LNCaP clone FGC (cell line): ENCODE data around the gene OLA1.
A peak's percentile ranks its signal among the peaks of the same experiment; 100 is the strongest.

ENCODE experiments used
- DNase-seq: peaks from one replicate; pipeline ENCODE4 v3.0.0-alpha.2; 2011; ENCODE audit warnings: low read depth
- H3K4me3 ChIP-seq: 2 replicates; pipeline ENCODE4 v1.5.1; 2011; ENCODE audit warnings: mild to moderate bottlenecking, low read depth, low read length, control low read depth
- TF ChIP-seq, protein P1 (sequence below): IDR thresholded peaks from 2 replicates; pipeline ENCODE4 v1.5.1; 2012; ENCODE audit warnings: mild to moderate bottlenecking; ENCODE audit not compliant: control insufficient read depth, insufficient read depth; ENCODE audit errors: extremely low read depth

The OLA1 gene

GRCh38 chr2:174171686-174172445, 76.5 kb downstream of the OLA1 start:
- TF ChIP-seq, protein P1, sequence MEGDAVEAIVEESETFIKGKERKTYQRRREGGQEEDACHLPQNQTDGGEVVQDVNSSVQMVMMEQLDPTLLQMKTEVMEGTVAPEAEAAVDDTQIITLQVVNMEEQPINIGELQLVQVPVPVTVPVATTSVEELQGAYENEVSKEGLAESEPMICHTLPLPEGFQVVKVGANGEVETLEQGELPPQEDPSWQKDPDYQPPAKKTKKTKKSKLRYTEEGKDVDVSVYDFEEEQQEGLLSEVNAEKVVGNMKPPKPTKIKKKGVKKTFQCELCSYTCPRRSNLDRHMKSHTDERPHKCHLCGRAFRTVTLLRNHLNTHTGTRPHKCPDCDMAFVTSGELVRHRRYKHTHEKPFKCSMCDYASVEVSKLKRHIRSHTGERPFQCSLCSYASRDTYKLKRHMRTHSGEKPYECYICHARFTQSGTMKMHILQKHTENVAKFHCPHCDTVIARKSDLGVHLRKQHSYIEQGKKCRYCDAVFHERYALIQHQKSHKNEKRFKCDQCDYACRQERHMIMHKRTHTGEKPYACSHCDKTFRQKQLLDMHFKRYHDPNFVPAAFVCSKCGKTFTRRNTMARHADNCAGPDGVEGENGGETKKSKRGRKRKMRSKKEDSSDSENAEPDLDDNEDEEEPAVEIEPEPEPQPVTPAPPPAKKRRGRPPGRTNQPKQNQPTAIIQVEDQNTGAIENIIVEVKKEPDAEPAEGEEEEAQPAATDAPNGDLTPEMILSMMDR, result no peak
- H3K4me3 ChIP-seq, result no peak overlapping the region
- no peak for DNase-seq

GRCh38 chr2:174169372-174169771, 79.0 kb downstream of the OLA1 start:
- TF ChIP-seq, protein P1, result no peak
- no peak for DNase-seq
- H3K4me3 ChIP-seq, result no peak overlapping the region

GRCh38 chr2:174166261-174166660, 82.1 kb downstream of the OLA1 start:
- DNase-seq, result peak; percentile 87
- TF ChIP-seq, protein P1, result no peak
- H3K4me3 ChIP-seq, result no peak overlapping the region

DNA sequence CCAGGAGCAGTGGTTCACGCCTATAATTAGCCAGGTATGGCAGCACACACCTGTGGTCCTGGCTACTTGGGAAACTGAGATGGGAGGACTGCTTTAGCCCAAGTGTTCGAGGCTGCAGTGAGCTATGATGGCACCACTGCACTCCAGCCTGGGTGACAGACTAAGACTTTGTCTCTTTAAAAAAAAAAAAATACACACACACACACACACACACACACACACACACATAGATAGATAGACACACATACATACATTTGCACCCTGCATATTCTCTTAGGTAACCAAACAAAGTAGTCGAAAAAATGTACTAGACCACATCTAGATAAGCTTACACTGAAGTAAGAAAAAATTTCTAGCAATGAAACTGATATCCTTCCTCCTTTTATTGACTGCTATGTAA, 86.8 kb downstream of the OLA1 start:
- TF ChIP-seq, protein P1, result no peak
- no peak for DNase-seq
- H3K4me3 ChIP-seq, result no peak overlapping the region

- TF ChIP-seq, protein P1, result peak; percentile 55
- H3K4me3 ChIP-seq, result no peak overlapping the region
- no peak for DNase-seq
These were observed 90.3 kb downstream of the OLA1 start for GRCh38 chr2:174158003-174158402.

DNA sequence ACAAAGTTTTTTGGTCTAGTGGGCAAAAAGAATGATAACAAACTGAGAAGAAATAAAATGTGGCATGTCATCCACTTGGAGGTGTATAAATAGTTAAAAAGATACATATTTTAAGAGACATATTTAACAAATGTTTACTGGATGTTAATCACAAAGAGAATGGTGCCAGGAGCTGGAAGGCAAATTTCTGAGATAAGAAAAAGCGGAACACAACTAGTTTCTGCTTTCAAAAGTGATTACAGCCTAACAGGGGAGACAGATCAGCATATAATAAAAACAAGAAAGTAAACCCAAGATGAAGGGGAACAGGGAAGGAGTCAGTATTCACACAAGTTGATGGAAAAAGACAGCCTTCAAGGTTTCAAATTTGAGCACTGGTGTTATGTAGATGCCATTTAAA, 91.3 kb downstream of the OLA1 start:
- DNase-seq, result no peak
- TF ChIP-seq, protein P1, result no peak

More for the DNA sequence above, 91.3 kb downstream of the OLA1 start:
- no peak overlapping the region for H3K4me3 ChIP-seq
